NCI-H524 treated with DMSO at 0.1 percent for 48 hours (cell line): Measurements from ENCODE around the gene KRT16.
"Not testable (repeated sequence)": the region's sequence is repeated elsewhere in the genome, so short reads cannot be mapped to it uniquely, and the experiment has no call there.

ENCODE experiments used
- DNase-seq: peaks from one replicate; lab custom pipeline; 2025; lab: John Stamatoyannopoulos, UW

The KRT16 gene

GRCh38 chr17:41628073-41628370, 15.5 kb upstream of the KRT16 start:
- not testable (repeated sequence) for DNase-seq

- no peak for DNase-seq
Measured at GRCh38 chr17:41627316-41628072, 14.9 kb upstream of the KRT16 start.

GRCh38 chr17:41626914-41627295, 14.3 kb upstream of the KRT16 start:
- DNase-seq, result not testable (repeated sequence)

- DNase-seq, result not testable (repeated sequence)
Measured at GRCh38 chr17:41626028-41626913, 13.7 kb upstream of the KRT16 start.

GRCh38 chr17:41625602-41626001, 13.0 kb upstream of the KRT16 start:
- DNase-seq, result no peak

- no peak for DNase-seq
Measured at GRCh38 chr17:41624208-41625101, 11.9 kb upstream of the KRT16 start, which contains the start of gene KRT17. Gene KRT17, minus strand, starts transcription at chr17:41624575. Its CDS starts 66 bp downstream, at chr17:41624509.

GRCh38 chr17:41623184-41623861, 10.8 kb upstream of the KRT16 start:
- not testable (repeated sequence) for DNase-seq

- not testable (repeated sequence) for DNase-seq
Measured at GRCh38 chr17:41622340-41623183, 10.0 kb upstream of the KRT16 start.

GRCh38 chr17:41621916-41622315, 9.3 kb upstream of the KRT16 start:
- no peak for DNase-seq

- DNase-seq, result not testable (repeated sequence)
Measured at GRCh38 chr17:41621435-41621817, 8.9 kb upstream of the KRT16 start.

GRCh38 chr17:41620583-41621434, 8.2 kb upstream of the KRT16 start:
- DNase-seq, result no peak

GRCh38 chr17:41619927-41620582, 7.5 kb upstream of the KRT16 start:
- not testable (repeated sequence) for DNase-seq

GRCh38 chr17:41619036-41619926, 6.7 kb upstream of the KRT16 start:
- DNase-seq, result no peak

- no peak for DNase-seq
Measured at GRCh38 chr17:41618341-41619035, 5.9 kb upstream of the KRT16 start.

- DNase-seq, result no peak
Measured at GRCh38 chr17:41617698-41618097, 5.1 kb upstream of the KRT16 start.

- DNase-seq, result no peak
Measured at GRCh38 chr17:41617136-41617535, 4.6 kb upstream of the KRT16 start.

- DNase-seq, result not testable (repeated sequence)
Measured at GRCh38 chr17:41616486-41616885, 3.9 kb upstream of the KRT16 start.
